Mesodermal cell (in vitro differentiated cells): Measurements from ENCODE around the gene BUD23.

Experiments
- H3K27ac ChIP-seq: 2 replicates; pipeline ENCODE4 v1.7.0; 2013; ENCODE audit warnings: mild to moderate bottlenecking, low read depth, low read length, moderate library complexity; ENCODE audit not compliant: severe bottlenecking
- H3K36me3 ChIP-seq: 2 replicates; pipeline ENCODE4 v1.7.1; 2013; ENCODE audit warnings: mild to moderate bottlenecking, low read length, moderate library complexity; ENCODE audit not compliant: control insufficient read depth, insufficient read depth
- H3K4me1 ChIP-seq: one replicate; pipeline ENCODE4 v1.7.1; 2013; ENCODE audit warnings: mild to moderate bottlenecking, low read length; ENCODE audit not compliant: insufficient read depth, control insufficient read depth, poor library complexity, severe bottlenecking
- H3K4me3 ChIP-seq: 2 replicates; pipeline ENCODE4 v1.7.0; 2013; ENCODE audit warnings: low read length, control low read depth, mild to moderate bottlenecking; ENCODE audit not compliant: insufficient read depth, poor library complexity, severe bottlenecking; ENCODE audit errors: extremely low read depth
- H3K9me3 ChIP-seq: 2 replicates; pipeline ENCODE4 v1.7.1; 2013; ENCODE audit warnings: mild to moderate bottlenecking, low read length, moderate library complexity; ENCODE audit not compliant: control insufficient read depth
- WGBS, 2 experiments: methylation state at CpG; one replicate each; pipeline ENCODE4 v1.1.5; 2013; ENCODE audit warnings: missing lambda C conversion rate in 2 of 2; ENCODE audit not compliant: insufficient coverage in 2 of 2; 5-methylcytosine and 5-hydroxymethylcytosine counted together

BUD23 gene

DNA sequence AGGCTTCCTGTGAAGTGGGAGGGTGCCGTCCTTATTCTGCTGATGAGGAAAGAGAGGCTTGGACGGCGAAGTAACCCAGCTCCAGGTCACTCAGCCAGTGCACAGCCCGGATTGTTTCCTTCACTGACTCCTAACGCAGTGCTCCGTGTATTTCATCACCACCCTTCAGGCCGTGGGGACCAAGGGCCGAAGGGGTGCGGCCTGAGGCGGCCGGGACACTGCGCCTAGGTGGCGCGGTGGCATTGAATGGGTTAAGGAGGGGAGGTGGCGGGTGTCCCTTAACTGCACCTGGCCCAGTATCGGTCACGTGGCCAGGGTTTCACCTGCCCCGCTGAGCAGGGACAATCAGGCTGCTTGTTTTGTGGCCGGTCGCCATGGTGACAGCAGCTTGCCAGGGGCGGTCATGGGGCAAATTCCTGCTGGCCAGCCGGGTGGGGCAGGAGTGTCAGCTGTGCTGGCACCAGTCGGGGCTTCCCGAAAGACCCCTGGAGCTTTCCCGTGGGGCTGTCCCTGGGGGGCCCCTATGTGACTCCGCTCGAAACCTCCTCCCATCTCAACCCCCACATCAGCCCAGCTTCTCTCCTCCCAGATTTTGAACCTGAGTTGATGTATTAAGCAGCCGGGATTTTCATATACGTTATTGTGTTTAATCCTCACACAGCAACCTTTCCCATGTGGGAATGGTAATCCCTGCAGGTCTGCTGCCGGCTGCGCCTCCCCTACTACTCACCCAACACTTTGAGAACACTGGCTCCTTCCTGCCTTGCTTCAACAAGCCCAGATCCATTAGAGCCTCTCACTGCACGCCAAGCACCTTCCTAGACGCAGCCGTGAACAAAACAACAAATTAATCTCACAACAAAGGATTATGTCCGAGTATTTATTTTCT, 59.6 kb downstream of the BUD23 start:
- Histone ChIP-seq H3K36me3 (no peaks in the 10 kb centered on the region), H3K9me3 (no peaks in the 10 kb centered on the region), H3K27ac (no peak overlapping the region), H3K4me1 (peaks cover 13% of the 10 kb centered on the region), H3K4me3 (no peak overlapping the region)
- 13 to 17% methylated on average over 20 to 27 of the region's 35 CpGs for WGBS, 2 experiments

- H3K27ac ChIP-seq, result no peak overlapping the region
- WGBS, 2 experiments, result 77 to 93% methylated on average over 4 of the region's 4 CpGs
These were observed 63.0 kb downstream of the BUD23 start for GRCh38 chr7:73746378-73746777.

More at GRCh38 chr7:73746378-73746777, 63.0 kb downstream of the BUD23 start:
- no peak overlapping the region for H3K4me3 ChIP-seq
- peaks cover 9% of the 10 kb centered on the region for H3K4me1 ChIP-seq
- H3K36me3 ChIP-seq, result no peaks in the 10 kb centered on the region
- H3K9me3 ChIP-seq, result peaks cover 4% of the 10 kb centered on the region
